Skeletal muscle cell (primary cell): Measurements from ENCODE around the gene ALKBH4.
"Not testable (repeated sequence)": the region's sequence is repeated elsewhere in the genome, so short reads cannot be mapped to it uniquely, and the experiment has no call there.

Experiments used
- DNase-seq: peaks from one replicate; pipeline ENCODE4 v3.0.0-alpha.2; 2010; ENCODE audit warnings: low read depth
- H3K4me3 ChIP-seq: 2 replicates; pipeline ENCODE4 v1.5.1; 2011; ENCODE audit warnings: low read depth, mild to moderate bottlenecking, control low read depth, low read length, moderate library complexity

Gene ALKBH4

GRCh38 chr7:102464577-102465280, at the start of gene ALKBH4, which contains the start of gene LRWD1:
Gene ALKBH4 (minus strand): TSS chr7:102464863. CDS start chr7:102464836, 27 bp downstream.
Gene LRWD1 (plus strand): TSS chr7:102464984. CDS start chr7:102465081, 97 bp downstream.
- DNase-seq, result peak; percentile 65
- H3K4me3 ChIP-seq, result peak within 1 kb of the TSS; percentile 97

GRCh38 chr7:102512642-102513221, 48.1 kb upstream of the ALKBH4 start:
- DNase-seq, result peak; percentile 88
- H3K4me3 ChIP-seq, result peak overlapping the region; percentile 26

- not testable (repeated sequence) for H3K4me3 ChIP-seq, DNase-seq
These were observed 47.3 kb upstream of the ALKBH4 start for GRCh38 chr7:102511860-102512522.

GRCh38 chr7:102510575-102510974, 45.9 kb upstream of the ALKBH4 start:
- not testable (repeated sequence) for DNase-seq, H3K4me3 ChIP-seq

GRCh38 chr7:102507410-102508088, 42.9 kb upstream of the ALKBH4 start:
- not testable (repeated sequence) for DNase-seq, H3K4me3 ChIP-seq

- not testable (repeated sequence) for DNase-seq, H3K4me3 ChIP-seq
These were observed 40.9 kb upstream of the ALKBH4 start for GRCh38 chr7:102505298-102506185.

GRCh38 chr7:102503141-102503540, 38.5 kb upstream of the ALKBH4 start:
- not testable (repeated sequence) for H3K4me3 ChIP-seq, DNase-seq

GRCh38 chr7:102498321-102498720, 33.7 kb upstream of the ALKBH4 start:
- DNase-seq, H3K4me3 ChIP-seq: not testable (repeated sequence)

- not testable (repeated sequence) for H3K4me3 ChIP-seq, DNase-seq
These were observed 32.6 kb upstream of the ALKBH4 start for GRCh38 chr7:102497308-102497707.

- not testable (repeated sequence) for DNase-seq, H3K4me3 ChIP-seq
These were observed 32.2 kb upstream of the ALKBH4 start for GRCh38 chr7:102496861-102497260.

- DNase-seq, H3K4me3 ChIP-seq: not testable (repeated sequence)
These were observed 29.9 kb upstream of the ALKBH4 start for GRCh38 chr7:102494473-102495149.

- not testable (repeated sequence) for DNase-seq, H3K4me3 ChIP-seq
These were observed 29.4 kb upstream of the ALKBH4 start for GRCh38 chr7:102494026-102494425.

GRCh38 chr7:102493220-102493935, 28.7 kb upstream of the ALKBH4 start:
- peak; percentile 6 for DNase-seq
- H3K4me3 ChIP-seq, result not testable (repeated sequence)

- not testable (repeated sequence) for DNase-seq, H3K4me3 ChIP-seq
These were observed 25.9 kb upstream of the ALKBH4 start for GRCh38 chr7:102490529-102491075.

GRCh38 chr7:102484317-102484716, 19.7 kb upstream of the ALKBH4 start:
- not testable (repeated sequence) for DNase-seq, H3K4me3 ChIP-seq

GRCh38 chr7:102481962-102482361, 17.3 kb upstream of the ALKBH4 start:
- not testable (repeated sequence) for DNase-seq, H3K4me3 ChIP-seq

GRCh38 chr7:102479982-102480637, 15.4 kb upstream of the ALKBH4 start:
- not testable (repeated sequence) for H3K4me3 ChIP-seq, DNase-seq
